M059J (cell line): ENCODE results near the gene KLHL17. TPM values are rescaled to one million over a fixed set of nuclear protein-coding genes. Genes with fewer than 3 reads are reported as not detected.
A peak's percentile ranks its signal among the peaks of the same experiment; 100 is the strongest.
"Not testable (repeated sequence)": the region's sequence is repeated elsewhere in the genome, so short reads cannot be mapped to it uniquely, and the experiment has no call there.

Experiments used
- DNase-seq: peaks from one replicate; pipeline ENCODE4 v3.0.0-alpha.2; 2012; ENCODE audit warnings: low read depth
- total RNA-seq: library from RNA; depleted of rRNA; stranded (reverse); fragments of >200 nt; shearing (Covaris generic); gene quantifications from 2 replicates; pipeline ENCODE4 v1.2.3, GENCODE V29; 2014

The KLHL17 gene
- total RNA-seq, 1 experiment from 2014 or later = 4.3 TPM

GRCh38 chr1:998995-999724 is 38.8 kb downstream of the KLHL17 start:
- DNase-seq = peak; percentile 52

- DNase-seq = peak; percentile 90
Measured at GRCh38 chr1:999725-1000356, 39.5 kb downstream of the KLHL17 start, which contains the start of gene HES4. Gene HES4, minus strand, starts transcription at chr1:1000097. Its CDS starts 124 bp downstream, at chr1:999973.

- peak; percentile 84 for DNase-seq
Measured at GRCh38 chr1:1000357-1001056, 40.1 kb downstream of the KLHL17 start.

- DNase-seq = peak; percentile 50
Measured at GRCh38 chr1:1001057-1001783, 40.8 kb downstream of the KLHL17 start.

- no peak for DNase-seq
Measured at GRCh38 chr1:1003618-1004419, 43.4 kb downstream of the KLHL17 start.

- DNase-seq = no peak
Measured at GRCh38 chr1:1004420-1004779, 44.0 kb downstream of the KLHL17 start.

GRCh38 chr1:1004780-1005697 is 44.7 kb downstream of the KLHL17 start:
- peak; percentile 85 for DNase-seq

GRCh38 chr1:1005774-1006304 is 45.5 kb downstream of the KLHL17 start:
- no peak for DNase-seq

GRCh38 chr1:1006305-1007159 is 46.1 kb downstream of the KLHL17 start:
- DNase-seq = no peak

GRCh38 chr1:1010131-1010530 is 49.7 kb downstream of the KLHL17 start:
- not testable (repeated sequence) for DNase-seq

- no peak for DNase-seq
Measured at GRCh38 chr1:1011396-1011949, 51.1 kb downstream of the KLHL17 start.

GRCh38 chr1:1012736-1013104 is 52.3 kb downstream of the KLHL17 start:
- not testable (repeated sequence) for DNase-seq

- peak; percentile 97 for DNase-seq
Measured at GRCh38 chr1:1013105-1013921, 52.9 kb downstream of the KLHL17 start, which contains the start of gene ISG15. Gene ISG15, plus strand, starts transcription at chr1:1013497. Its CDS starts 77 bp downstream, at chr1:1013574.

- DNase-seq = no peak
Measured at GRCh38 chr1:1013922-1014648, 53.7 kb downstream of the KLHL17 start.

- DNase-seq = peak; percentile 55
Measured at GRCh38 chr1:1014799-1015681, 54.7 kb downstream of the KLHL17 start.
